NCI-H1694 treated with DMSO at 0.1 percent for 48 hours (cell line): ENCODE results near the gene IMPACT.

Experiments
- DNase-seq: peaks from one replicate; lab custom pipeline; 2025; lab: John Stamatoyannopoulos, UW

The IMPACT gene

GRCh38 chr18:24479371-24479770, 52.9 kb downstream of the IMPACT start:
- DNase-seq: no peak

GRCh38 chr18:24482821-24483220, 56.4 kb downstream of the IMPACT start:
- DNase-seq: no peak

- DNase-seq: no peak
Measured at GRCh38 chr18:24485681-24486080, 59.2 kb downstream of the IMPACT start.

GRCh38 chr18:24486684-24487083, 60.2 kb downstream of the IMPACT start:
- DNase-seq: no peak

- peak; percentile 47 for DNase-seq
Measured at GRCh38 chr18:24488824-24489493, 62.5 kb downstream of the IMPACT start.

GRCh38 chr18:24490539-24490938, 64.1 kb downstream of the IMPACT start:
- no peak for DNase-seq

GRCh38 chr18:24491927-24492834, 65.7 kb downstream of the IMPACT start:
- no peak for DNase-seq

- DNase-seq: no peak
Measured at GRCh38 chr18:24494586-24494985, 68.1 kb downstream of the IMPACT start.

GRCh38 chr18:24497031-24497754, 70.7 kb downstream of the IMPACT start:
- DNase-seq: peak; percentile 71

- no peak for DNase-seq
Measured at GRCh38 chr18:24499814-24500213, 73.3 kb downstream of the IMPACT start.

GRCh38 chr18:24500217-24500616, 73.7 kb downstream of the IMPACT start:
- DNase-seq: no peak

GRCh38 chr18:24500766-24501165, 74.3 kb downstream of the IMPACT start:
- no peak for DNase-seq

- peak; percentile 49 for DNase-seq
Measured at GRCh38 chr18:24502667-24503523, 76.4 kb downstream of the IMPACT start.
